T-helper 17 cell (primary cell): ENCODE results near the gene DLG3. TPM values are rescaled to one million over a fixed set of nuclear protein-coding genes. Genes with fewer than 3 reads are reported as not detected.

ENCODE experiments used
- ATAC-seq: fragments of 150-1000 bp; cut with Tn5 transposase; 2 replicates; pipeline ENCODE4 v1.10.0; 2021; ENCODE audit warnings: mild to moderate bottlenecking, moderate library complexity
- DNase-seq, 3 donors: peaks; one replicate each; pipeline versions ENCODE4 v3.0.0 to v3.0.0-alpha.2; 2020 to 2021
- H3K9me3 ChIP-seq: one replicate; pipeline ENCODE4 v1.7.0; 2013; ENCODE audit warnings: low read length, mild to moderate bottlenecking; ENCODE audit not compliant: control insufficient read depth, poor library complexity, severe bottlenecking
- H3K27ac Mint-ChIP-seq: one replicate; pipeline ENCODE4 v1.8.0; 2022; ENCODE audit warnings: mild to moderate bottlenecking, moderate library complexity, mixed read lengths
- H3K27me3 Mint-ChIP-seq: one replicate; pipeline ENCODE4 v1.8.0; 2022; ENCODE audit warnings: mixed read lengths
- H3K36me3 Mint-ChIP-seq: one replicate; pipeline ENCODE4 v1.8.0; 2022; ENCODE audit warnings: low read depth, mixed read lengths
- H3K4me1 Mint-ChIP-seq: one replicate; pipeline ENCODE4 v1.8.0; 2022; ENCODE audit warnings: mild to moderate bottlenecking, mixed read lengths
- H3K4me3 Mint-ChIP-seq: one replicate; pipeline ENCODE4 v1.8.0; 2022; ENCODE audit warnings: mild to moderate bottlenecking, moderate library complexity, mixed read lengths
- total RNA-seq, 4 donors: library from RNA in 2 of 4; stranded (reverse) in 2 of 4; gene quantifications; one replicate each; pipeline ENCODE4 v1.2.3 and lab custom pipeline; 2022 to 2026

DLG3 gene
- total RNA-seq, 2 donors from 2014 or later, result 12.5 to 12.8 TPM

DNA sequence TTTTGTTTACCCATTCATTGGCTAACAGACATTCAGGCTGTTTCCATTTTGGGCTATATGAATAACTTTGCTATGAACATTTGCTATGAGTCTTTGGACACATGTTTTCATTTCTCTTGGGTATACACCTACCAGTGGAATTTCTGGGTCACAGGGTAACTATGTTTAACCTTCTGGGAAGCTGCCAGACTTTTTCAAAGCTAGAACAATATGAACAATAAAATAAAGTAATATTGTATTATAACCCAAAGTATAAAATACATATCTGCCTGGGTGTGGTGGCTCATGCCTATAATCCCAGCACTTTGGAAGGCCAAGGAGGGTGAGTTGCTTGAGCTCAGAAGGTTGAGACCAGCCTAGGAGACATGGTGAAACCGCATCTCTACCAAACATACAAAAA is 90.6 kb downstream of the DLG3 start:
- Mint-ChIP-seq H3K4me3 (no peak overlapping the region), H3K27me3 (peaks cover 13% of the 10 kb centered on the region), H3K36me3 (peaks cover 5% of the 10 kb centered on the region), H3K27ac (no peak overlapping the region), H3K4me1 (no peaks in the 10 kb centered on the region)
- no peaks in the 10 kb centered on the region for H3K9me3 ChIP-seq
- no peak for DNase-seq
- ATAC-seq, result no peak

DNA sequence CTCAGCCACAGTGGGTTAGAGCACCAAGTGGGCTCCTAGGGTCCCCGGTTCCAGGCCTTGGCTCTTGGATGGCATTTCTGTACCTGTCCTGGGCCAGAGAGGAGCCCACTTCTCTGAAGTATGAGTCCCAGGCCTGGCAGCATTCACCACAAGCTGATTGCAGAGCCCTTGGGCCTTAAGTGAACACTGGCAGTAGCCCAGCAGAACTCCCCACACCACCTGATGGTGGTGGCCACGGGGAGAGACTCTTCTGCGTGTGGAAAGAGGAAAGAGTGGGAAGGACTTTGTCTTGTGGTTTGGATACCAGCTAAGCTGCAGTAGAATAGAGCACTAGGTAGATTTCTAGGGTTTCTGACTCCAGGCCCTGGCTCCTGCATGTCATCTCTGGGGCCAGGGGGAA is 104.8 kb downstream of the DLG3 start:
- DNase-seq (no peak), ATAC-seq (no peak)
- Mint-ChIP-seq H3K27ac (no peak overlapping the region), H3K27me3 (no peaks in the 10 kb centered on the region), H3K36me3 (no peaks in the 10 kb centered on the region), H3K4me1 (no peaks in the 10 kb centered on the region), H3K4me3 (no peak overlapping the region)
- H3K9me3 ChIP-seq, result no peaks in the 10 kb centered on the region

DNA sequence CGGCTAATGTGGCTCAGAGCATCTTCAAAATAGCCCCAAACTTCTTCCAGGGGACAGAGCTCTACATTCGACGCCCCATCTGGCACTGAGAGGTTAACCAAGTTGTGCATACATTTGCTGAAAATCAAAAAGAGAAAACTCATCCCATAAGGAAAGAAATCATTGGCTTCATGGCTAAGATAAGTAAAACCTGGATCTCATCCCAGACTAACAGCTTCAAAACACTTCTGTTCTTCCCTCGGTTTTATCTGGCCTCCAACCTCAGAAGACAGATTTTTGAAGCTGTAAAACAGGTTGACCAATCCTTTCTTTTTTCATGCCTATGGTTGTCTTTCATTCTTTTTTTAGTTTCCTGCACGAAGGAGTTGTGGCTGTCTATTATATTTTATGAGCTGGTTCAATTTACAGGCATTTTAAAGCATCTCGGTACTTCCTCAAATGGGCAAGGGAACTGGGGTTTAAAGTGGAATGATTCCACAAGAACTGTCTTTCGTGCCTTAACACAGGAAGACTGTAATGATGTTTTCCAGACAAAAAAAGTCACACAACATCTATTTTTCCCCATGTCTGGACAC is 107.6 kb downstream of the DLG3 start:
- ATAC-seq (no peak), DNase-seq (no peak)
- Mint-ChIP-seq H3K27ac (no peak overlapping the region), H3K36me3 (no peaks in the 10 kb centered on the region), H3K4me3 (no peak overlapping the region), H3K4me1 (no peaks in the 10 kb centered on the region), H3K27me3 (no peaks in the 10 kb centered on the region)
- no peaks in the 10 kb centered on the region for H3K9me3 ChIP-seq

DNA sequence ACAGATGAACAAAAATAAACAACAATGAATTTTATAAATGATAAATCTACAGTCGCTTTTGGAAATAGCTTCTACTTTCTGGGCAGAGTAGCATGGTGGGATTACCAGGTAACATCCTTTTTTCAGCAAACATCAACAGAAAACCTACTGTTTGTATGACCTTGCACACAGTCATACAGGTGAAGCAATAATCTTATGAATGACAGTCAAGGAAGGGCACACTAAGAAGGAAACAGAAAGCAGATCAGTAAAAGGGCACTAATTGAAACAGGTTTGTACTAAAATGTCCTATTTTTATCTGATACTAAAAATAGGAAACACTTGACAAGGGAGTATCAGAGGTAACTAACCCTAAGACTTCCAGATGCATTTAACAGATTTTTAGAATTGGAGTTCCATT is 108.9 kb downstream of the DLG3 start:
- no peaks in the 10 kb centered on the region for H3K27me3 Mint-ChIP-seq
- no peak overlapping the region for H3K27ac Mint-ChIP-seq
- no peaks in the 10 kb centered on the region for H3K4me1 Mint-ChIP-seq
- H3K4me3 Mint-ChIP-seq, result no peak overlapping the region
- DNase-seq, result no peak
- ATAC-seq, result no peak
- H3K9me3 ChIP-seq, result no peaks in the 10 kb centered on the region
- no peaks in the 10 kb centered on the region for H3K36me3 Mint-ChIP-seq

DNA sequence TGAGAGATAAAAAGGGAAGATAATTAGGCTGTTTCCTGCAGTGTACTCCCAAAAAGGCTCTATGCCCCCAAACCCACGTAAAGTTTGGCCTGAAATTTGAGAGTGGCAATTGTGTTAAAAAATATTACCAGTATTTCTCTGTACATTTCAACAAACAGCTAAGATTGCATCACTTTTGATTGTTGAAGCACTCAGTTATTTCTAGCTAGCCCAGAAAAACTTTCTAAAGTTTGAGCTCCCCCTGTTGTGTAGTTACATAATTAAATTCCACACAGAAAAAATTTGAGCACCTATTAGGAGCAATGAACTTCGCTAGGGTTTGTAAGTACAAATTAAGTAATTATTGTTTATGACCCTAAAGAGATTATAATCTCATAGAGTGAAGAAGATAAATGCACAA is 109.4 kb downstream of the DLG3 start:
- no peak for DNase-seq
- ATAC-seq, result no peak
- H3K27me3 Mint-ChIP-seq, result no peaks in the 10 kb centered on the region
- H3K27ac Mint-ChIP-seq, result no peak overlapping the region
- H3K4me3 Mint-ChIP-seq, result no peak overlapping the region
- no peaks in the 10 kb centered on the region for H3K9me3 ChIP-seq
- no peaks in the 10 kb centered on the region for H3K4me1 Mint-ChIP-seq
- no peaks in the 10 kb centered on the region for H3K36me3 Mint-ChIP-seq

DNA sequence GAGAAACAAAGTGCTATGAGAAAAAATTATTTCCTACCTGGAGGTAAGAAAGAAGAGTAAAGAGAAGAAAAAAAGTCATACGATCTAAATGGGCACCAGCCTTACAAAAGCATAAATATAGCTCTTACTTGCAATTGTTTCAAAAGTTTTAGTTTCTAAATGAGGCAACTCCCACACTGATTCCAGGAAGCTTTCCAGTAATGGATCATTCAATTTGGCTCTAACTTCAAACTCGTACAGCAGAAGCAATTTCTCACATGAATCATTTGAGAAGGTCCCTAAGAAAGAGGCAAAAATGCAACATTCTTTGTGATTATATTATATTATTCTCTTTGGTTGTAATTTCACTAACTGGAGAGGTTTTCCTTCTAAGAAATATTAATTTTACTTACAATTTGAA is 109.9 kb downstream of the DLG3 start:
- Mint-ChIP-seq H3K27me3 (no peaks in the 10 kb centered on the region), H3K4me3 (no peak overlapping the region), H3K27ac (no peak overlapping the region), H3K4me1 (no peaks in the 10 kb centered on the region), H3K36me3 (no peaks in the 10 kb centered on the region)
- ATAC-seq (no peak), DNase-seq (no peak)
- H3K9me3 ChIP-seq, result no peaks in the 10 kb centered on the region

DNA sequence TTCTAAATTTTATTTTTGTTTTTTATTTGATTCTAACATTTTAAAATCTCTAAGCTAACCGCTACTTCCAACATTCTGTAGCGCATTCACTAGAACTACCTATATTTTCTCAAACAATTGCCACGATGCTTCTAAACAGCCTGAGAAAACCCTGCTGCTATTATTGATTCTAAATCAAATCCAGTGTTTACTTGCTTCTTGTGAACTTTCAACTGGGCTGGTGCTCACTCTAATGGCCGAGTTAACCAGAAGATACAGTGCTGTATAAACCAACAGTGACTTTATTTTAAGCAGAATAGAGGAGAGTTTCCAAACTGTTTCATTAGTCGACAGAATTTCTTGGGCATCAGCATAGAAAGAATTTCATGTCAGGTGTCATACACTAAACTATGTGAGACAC is 110.3 kb downstream of the DLG3 start:
- no peaks in the 10 kb centered on the region for H3K4me1 Mint-ChIP-seq
- no peak overlapping the region for H3K27ac Mint-ChIP-seq
- ATAC-seq (no peak), DNase-seq (no peak)
- no peaks in the 10 kb centered on the region for H3K36me3 Mint-ChIP-seq
- no peaks in the 10 kb centered on the region for H3K9me3 ChIP-seq
- H3K4me3 Mint-ChIP-seq, result no peak overlapping the region
- H3K27me3 Mint-ChIP-seq, result no peaks in the 10 kb centered on the region

Other genes with a start within 250 kb of the DLG3 start
- gene AWAT1, start 210.2 kb upstream of the DLG3 start, total RNA-seq, result not detected
- under 1 TPM in 1 of 2 donors, not detected in 1; 0.17 TPM for gene P2RY4, start 184.6 kb upstream of the DLG3 start, total RNA-seq
- gene ARR3, start 176.5 kb upstream of the DLG3 start, total RNA-seq, result not detected
- gene RAB41, start 162.7 kb upstream of the DLG3 start, total RNA-seq, result not detected
- gene PDZD11, start 154.9 kb upstream of the DLG3 start, total RNA-seq, result 10 to 100 TPM; 12.1 to 13.4 TPM
- under 1 TPM; 0.05 to 0.23 TPM for gene KIF4A, start 154.7 kb upstream of the DLG3 start, total RNA-seq
- gene GDPD2, start 21.5 kb upstream of the DLG3 start, total RNA-seq, result not detected